ENCODE data around the gene TAF11L8. TPM values are rescaled to one million over a fixed set of nuclear protein-coding genes. Genes with fewer than 3 reads are reported as not detected.

The TAF11L8 gene
- total and polyA plus RNA-seq, 2 donors (not counting 1 experiment from before 2014, with no cell fraction given) = not detected

DNA sequence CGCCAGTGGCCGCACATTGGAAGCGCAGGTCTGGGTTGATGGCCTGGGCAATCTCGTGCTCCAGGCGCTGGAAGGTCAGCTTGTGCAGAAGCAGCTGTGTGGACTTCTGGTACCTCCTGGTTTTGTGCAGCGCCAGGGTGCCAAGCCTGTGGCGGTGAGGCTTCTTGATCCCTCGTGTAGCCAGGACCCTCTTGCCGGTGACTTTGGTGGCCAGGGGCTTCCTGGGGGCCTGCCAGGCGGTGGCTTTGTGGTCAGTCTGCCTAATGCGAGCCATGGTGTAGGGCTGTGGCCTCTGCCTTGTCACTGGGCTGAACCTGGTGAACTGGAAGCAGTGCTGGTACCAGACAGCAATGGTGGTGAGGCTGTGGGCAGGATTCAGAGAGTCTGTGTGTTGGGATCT lies 34.9 kb upstream of the TAF11L8 start:
- DNase-seq = no peak
- POLR2A ChIA-PET = no interaction called here
- intact Hi-C loops (cut with micrococcal nuclease) = no loop called here

DNA sequence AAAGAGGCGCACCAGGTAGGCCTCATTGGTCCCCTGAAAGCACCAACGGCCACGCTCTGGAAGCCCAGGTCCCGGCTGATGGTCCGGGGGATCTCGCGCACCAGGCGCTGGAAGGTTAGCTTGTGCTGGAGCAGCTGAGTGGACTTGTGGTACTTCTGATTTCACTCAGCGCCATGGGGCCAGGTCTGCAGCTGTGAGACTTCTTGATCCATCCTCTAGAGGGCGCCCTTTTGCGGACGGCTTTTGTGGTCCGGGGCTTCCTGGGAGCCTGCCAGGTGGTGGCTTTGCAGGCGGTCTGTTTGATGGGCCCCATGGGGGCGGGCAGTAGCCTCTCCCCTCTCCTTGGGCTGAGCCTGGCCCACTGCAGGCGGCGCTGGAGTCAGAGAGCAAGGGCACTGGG lies 29.9 kb upstream of the TAF11L8 start:
- no peak overlapping the region for H2AFZ ChIP-seq (ENCODE audit: insufficient read depth, low read depth, low read length, poor library complexity, severe bottlenecking)
- H3K27me3 ChIP-seq (replicated peaks in 1 of 4; ENCODE audit: control extremely low read depth in 1 of 4, control insufficient read depth in 3 of 4, insufficient read depth in 4 of 4, low read length in 3 of 4) = no peaks in the 10 kb centered on the region
- 95% methylated on average over 17 of the region's 17 CpGs for WGBS (ENCODE audit: insufficient coverage)
- H3K27ac Mint-ChIP-seq = no peak overlapping the region
- TF ChIP-seq, protein P1, sequence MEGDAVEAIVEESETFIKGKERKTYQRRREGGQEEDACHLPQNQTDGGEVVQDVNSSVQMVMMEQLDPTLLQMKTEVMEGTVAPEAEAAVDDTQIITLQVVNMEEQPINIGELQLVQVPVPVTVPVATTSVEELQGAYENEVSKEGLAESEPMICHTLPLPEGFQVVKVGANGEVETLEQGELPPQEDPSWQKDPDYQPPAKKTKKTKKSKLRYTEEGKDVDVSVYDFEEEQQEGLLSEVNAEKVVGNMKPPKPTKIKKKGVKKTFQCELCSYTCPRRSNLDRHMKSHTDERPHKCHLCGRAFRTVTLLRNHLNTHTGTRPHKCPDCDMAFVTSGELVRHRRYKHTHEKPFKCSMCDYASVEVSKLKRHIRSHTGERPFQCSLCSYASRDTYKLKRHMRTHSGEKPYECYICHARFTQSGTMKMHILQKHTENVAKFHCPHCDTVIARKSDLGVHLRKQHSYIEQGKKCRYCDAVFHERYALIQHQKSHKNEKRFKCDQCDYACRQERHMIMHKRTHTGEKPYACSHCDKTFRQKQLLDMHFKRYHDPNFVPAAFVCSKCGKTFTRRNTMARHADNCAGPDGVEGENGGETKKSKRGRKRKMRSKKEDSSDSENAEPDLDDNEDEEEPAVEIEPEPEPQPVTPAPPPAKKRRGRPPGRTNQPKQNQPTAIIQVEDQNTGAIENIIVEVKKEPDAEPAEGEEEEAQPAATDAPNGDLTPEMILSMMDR (IDR thresholded peaks at IDR 0.05) = no peak
- TF ChIP-seq EZH2 (IDR thresholded peaks at IDR 0.05; ENCODE audit: borderline replicate concordance, insufficient read depth, low read depth, low read length, poor library complexity, severe bottlenecking) = no peak
- H3K9me3 ChIP-seq (ENCODE audit: control extremely low read depth in 1 of 3, control insufficient read depth in 2 of 3, insufficient read depth in 1 of 3, low read length in 2 of 3) = peaks cover 0 to 9% (median 0%) of the 10 kb centered on the region in 3 donors
- H3K27ac ChIP-seq (ENCODE audit: low read length in 2 of 2) = no peak overlapping the region
- H3K27me3 Mint-ChIP-seq = peaks cover 4% of the 10 kb centered on the region
- H3K36me3 ChIP-seq (replicated peaks in 1 of 2; ENCODE audit: control extremely low read depth in 1 of 2, control insufficient read depth in 1 of 2, extremely low read depth in 1 of 2, insufficient read depth in 2 of 2, low read length in 1 of 2) = no peaks in the 10 kb centered on the region
- no peak overlapping the region for H3K4me3 ChIP-seq (ENCODE audit: control extremely low read depth in 1 of 5, extremely low read depth in 1 of 5, insufficient read depth in 1 of 5, low read depth in 2 of 5, low read length in 4 of 5)
- H3K4me3 Mint-ChIP-seq = no peak overlapping the region
- no peak overlapping the region for H3K4me2 ChIP-seq (replicated peaks; ENCODE audit: low read depth, low read length, poor library complexity, severe bottlenecking)
- H4K20me1 ChIP-seq (ENCODE audit: control insufficient read depth, insufficient read depth, low read length, poor library complexity, severe bottlenecking) = no peaks in the 10 kb centered on the region
- no peaks in the 10 kb centered on the region for H3K4me1 ChIP-seq (ENCODE audit: control insufficient read depth in 2 of 2, insufficient read depth in 2 of 2, low read length in 2 of 2)
- POLR2A ChIA-PET = no interaction called here
- intact Hi-C loops (cut with micrococcal nuclease) = no loop called here
- H3K9ac ChIP-seq (ENCODE audit: low read length) = no peak overlapping the region
- no peaks in the 10 kb centered on the region for H3K4me1 Mint-ChIP-seq
- H3K9me3 Mint-ChIP-seq (ENCODE audit: insufficient read depth) = peaks cover 3% of the 10 kb centered on the region
- H3K79me2 ChIP-seq (ENCODE audit: control insufficient read depth, insufficient read depth, low read length) = no peaks in the 10 kb centered on the region
- CTCF ChIA-PET = no interaction called here
- ATAC-seq (ENCODE audit: low read depth) (no peak), DNase-seq (no peak)

More for the DNA sequence above, 34.9 kb upstream of the TAF11L8 start:
- H3K27me3 ChIP-seq (replicated peaks in 1 of 4; ENCODE audit: control extremely low read depth in 1 of 4, control insufficient read depth in 3 of 4, insufficient read depth in 4 of 4, low read length in 3 of 4) = no peaks in the 10 kb centered on the region
- ATAC-seq (ENCODE audit: low read depth) = no peak
- no peaks in the 10 kb centered on the region for H3K4me1 Mint-ChIP-seq
- H3K79me2 ChIP-seq (ENCODE audit: control insufficient read depth, insufficient read depth, low read length) = no peaks in the 10 kb centered on the region
- H4K20me1 ChIP-seq (ENCODE audit: control insufficient read depth, insufficient read depth, low read length, poor library complexity, severe bottlenecking) = no peaks in the 10 kb centered on the region
- H2AFZ ChIP-seq (ENCODE audit: insufficient read depth, low read depth, low read length, poor library complexity, severe bottlenecking) = no peak overlapping the region
- H3K27me3 Mint-ChIP-seq = peaks cover 4% of the 10 kb centered on the region
- no peak for TF ChIP-seq EZH2 (IDR thresholded peaks at IDR 0.05; ENCODE audit: borderline replicate concordance, insufficient read depth, low read depth, low read length, poor library complexity, severe bottlenecking)
- TF ChIP-seq, protein P1 (IDR thresholded peaks at IDR 0.05) = no peak
- H3K9me3 Mint-ChIP-seq (ENCODE audit: insufficient read depth) = no peaks in the 10 kb centered on the region
- no peak overlapping the region for H3K27ac ChIP-seq (ENCODE audit: low read length in 2 of 2)
- H3K4me3 ChIP-seq (ENCODE audit: control extremely low read depth in 1 of 5, extremely low read depth in 1 of 5, insufficient read depth in 1 of 5, low read depth in 2 of 5, low read length in 4 of 5) = no peak overlapping the region
- WGBS (ENCODE audit: insufficient coverage) = 91% methylated on average over 11 of the region's 11 CpGs
- no peak overlapping the region for H3K27ac Mint-ChIP-seq
- no peak overlapping the region for H3K9ac ChIP-seq (ENCODE audit: low read length)
- H3K4me2 ChIP-seq (replicated peaks; ENCODE audit: low read depth, low read length, poor library complexity, severe bottlenecking) = no peak overlapping the region
- CTCF ChIA-PET = no interaction called here
- no peaks in the 10 kb centered on the region for H3K36me3 ChIP-seq (replicated peaks in 1 of 2; ENCODE audit: control extremely low read depth in 1 of 2, control insufficient read depth in 1 of 2, extremely low read depth in 1 of 2, insufficient read depth in 2 of 2, low read length in 1 of 2)
- H3K4me3 Mint-ChIP-seq = no peak overlapping the region
- H3K9me3 ChIP-seq (ENCODE audit: control extremely low read depth in 1 of 3, control insufficient read depth in 2 of 3, insufficient read depth in 1 of 3, low read length in 2 of 3) = peaks cover 0 to 8% (median 0%) of the 10 kb centered on the region in 3 donors
- H3K4me1 ChIP-seq (ENCODE audit: control insufficient read depth in 2 of 2, insufficient read depth in 2 of 2, low read length in 2 of 2) = no peaks in the 10 kb centered on the region

Measured in B cell (primary cell).